SIG-M5 treated with dmso at 0.1 percent for 504 hours (cell line): ENCODE measurements around the gene RBMS1.
"Not testable (repeated sequence)": the region's sequence is repeated elsewhere in the genome, so short reads cannot be mapped to it uniquely, and the experiment has no call there.

Experiments used
- DNase-seq: peaks from one replicate; lab custom pipeline; 2025; ENCODE audit not compliant: unreplicated experiment; lab: John Stamatoyannopoulos, UW

The RBMS1 gene

DNA sequence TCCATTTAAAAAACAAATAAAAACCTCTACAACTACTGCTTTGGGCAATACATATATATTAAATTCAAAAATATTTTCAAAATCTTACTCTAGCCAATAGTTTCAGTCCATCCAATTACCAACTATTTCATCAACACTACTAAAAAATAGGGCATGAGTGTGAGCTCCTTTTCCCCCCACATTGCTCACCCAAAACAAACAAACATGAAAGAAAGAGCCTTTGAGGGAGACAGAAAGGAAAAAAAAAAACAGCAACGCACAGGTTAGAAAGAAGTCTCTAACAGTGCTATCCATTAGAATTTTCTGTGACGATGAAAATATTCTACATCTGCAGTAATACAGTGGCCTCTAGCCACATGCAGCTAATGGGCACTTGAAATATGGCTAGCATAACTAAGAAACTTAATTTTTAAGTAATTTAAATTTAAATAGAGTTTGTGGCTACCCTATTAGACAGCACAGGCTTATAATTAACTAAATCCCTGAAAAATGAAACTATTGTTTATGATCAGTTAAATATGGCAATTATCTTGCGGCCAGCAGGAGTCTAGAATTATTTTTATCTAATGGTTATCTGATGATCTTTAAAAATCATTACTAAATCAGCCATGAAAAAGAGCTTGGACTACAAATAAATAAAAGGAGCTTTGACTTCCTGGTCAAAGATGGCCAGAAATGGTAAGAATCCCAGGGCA lies 59.2 kb downstream of the RBMS1 start:
- no peak for DNase-seq

DNA sequence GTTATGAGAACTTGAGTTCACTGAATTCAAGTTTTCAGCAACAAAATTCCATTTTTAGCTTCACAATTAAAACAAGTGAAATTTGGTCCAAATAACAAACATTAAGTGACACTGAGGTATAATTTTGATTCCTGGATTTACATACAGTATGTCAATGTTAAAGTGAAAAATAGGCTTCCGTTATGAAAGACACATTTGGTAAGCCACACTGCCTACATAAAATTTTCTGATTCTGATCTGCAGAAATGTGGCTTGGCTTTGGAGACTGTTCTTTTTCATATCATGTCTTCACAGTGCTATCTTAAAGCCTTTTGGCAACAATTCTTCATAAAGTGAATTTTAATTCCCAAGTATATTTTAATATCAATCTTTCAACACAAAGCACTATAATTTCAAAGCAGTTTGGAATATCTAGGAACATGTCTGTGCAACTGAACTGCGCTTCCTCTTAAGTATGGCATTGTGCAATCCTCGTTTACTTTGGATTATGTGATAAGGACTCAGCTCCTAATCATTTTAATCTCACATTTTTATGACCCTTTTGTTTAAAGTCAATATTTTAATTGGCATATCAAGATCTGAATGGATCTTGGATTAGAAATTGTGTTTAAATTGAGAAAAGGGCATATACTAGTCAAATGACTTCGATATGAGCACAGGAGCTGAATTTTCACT lies 60.0 kb downstream of the RBMS1 start:
- DNase-seq, result peak; percentile 8

GRCh38 chr2:160432633-160433032 lies 61.0 kb downstream of the RBMS1 start:
- no peak for DNase-seq

GRCh38 chr2:160431441-160431840 lies 62.2 kb downstream of the RBMS1 start:
- DNase-seq, result peak; percentile 64

DNA sequence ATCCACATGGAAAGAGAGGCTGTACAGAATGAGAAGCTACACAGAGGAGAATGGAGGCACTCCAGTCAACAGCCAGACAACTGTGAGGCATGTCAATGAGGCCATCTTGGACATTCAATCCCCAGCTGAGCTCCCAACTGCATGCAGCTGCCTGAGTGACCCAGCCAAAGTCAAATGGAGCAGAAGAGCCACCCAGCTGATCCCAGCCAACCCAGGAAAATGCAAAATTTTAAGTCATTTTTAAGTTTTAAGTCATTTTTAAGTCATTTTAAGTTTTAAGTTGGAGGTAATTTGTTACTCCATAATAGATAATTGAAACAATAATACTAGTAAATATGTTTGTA lies 63.6 kb downstream of the RBMS1 start:
- no peak for DNase-seq

- peak; percentile 68 for DNase-seq
Observed at GRCh38 chr2:160429248-160430000, 64.2 kb downstream of the RBMS1 start.

GRCh38 chr2:160428405-160428763 lies 65.2 kb downstream of the RBMS1 start:
- DNase-seq, result no peak

DNA sequence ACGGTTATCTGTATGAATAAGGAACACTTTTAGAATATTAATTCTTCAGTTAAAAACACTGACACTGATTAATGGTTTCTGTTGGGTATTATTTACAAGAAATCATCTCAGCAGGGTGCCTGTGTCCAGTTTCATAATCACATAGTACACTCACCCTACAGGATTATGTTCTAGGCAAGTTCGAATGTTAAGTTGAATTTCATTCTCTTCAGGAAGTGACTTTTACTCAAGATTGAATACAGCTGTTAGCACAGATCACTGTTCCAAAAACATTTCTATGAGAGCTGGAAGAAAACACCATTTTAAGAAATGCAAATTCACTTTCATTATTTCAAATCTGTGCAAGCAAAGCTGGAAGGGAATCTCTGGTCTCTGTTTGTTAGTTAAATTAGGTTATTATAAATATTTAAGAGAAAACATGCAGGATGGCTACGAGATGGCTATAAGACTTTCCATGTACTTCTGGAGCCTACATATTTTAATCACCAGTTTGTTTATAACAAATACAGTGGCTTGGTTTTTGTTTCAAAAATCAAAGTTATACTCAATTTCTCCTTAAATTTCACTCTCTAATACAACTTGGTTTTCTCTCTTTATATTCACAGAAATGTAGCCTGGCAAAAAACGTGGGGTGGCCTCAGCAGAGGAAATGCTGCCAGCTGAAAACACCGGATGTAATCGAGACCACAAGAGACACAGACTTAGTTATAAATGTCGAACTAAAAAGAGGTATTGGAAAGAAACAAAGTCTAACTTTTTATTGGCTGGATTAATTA lies 65.8 kb downstream of the RBMS1 start:
- peak; percentile 49 for DNase-seq

DNA sequence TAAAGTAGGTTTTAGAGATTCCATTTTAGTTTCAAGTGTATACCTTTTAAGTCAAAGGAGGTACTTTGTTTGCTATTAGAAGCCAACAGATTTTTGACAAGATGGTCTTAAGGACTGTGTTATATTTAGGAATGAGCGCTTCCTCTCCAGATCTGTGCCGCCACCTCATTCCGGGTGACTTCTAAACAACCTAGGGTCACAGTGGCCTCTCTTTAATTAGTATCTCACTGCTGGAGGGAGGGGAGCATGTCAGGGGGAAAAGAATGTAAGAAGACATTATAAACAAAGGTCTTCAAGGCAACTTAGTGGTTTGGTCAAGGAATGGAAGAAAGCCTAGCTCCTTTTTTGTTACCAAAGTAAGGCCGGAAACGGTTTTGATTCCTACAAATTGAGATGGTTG lies 67.0 kb downstream of the RBMS1 start:
- DNase-seq, result no peak

- DNase-seq, result no peak
Observed at GRCh38 chr2:160425434-160426151, 68.0 kb downstream of the RBMS1 start.

DNA sequence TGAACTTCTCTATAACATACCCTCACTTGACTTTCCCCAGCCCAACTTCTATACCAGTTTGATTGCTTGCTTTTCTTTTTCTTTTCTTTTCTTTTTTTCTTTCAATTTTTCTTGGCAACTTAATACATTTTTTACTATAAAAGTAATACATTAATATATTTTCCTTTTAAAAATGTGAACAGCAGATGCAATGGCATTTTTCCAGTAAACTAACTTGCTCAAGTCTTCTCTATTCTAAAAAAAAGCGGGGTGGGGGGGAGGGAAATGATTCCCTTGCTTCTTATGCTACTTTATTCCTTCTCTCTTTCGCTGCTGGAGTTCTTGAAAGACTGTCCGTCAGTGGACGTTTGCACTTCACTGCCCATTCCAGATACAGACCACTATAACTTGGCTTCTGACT lies 70.5 kb downstream of the RBMS1 start:
- no peak for DNase-seq

DNA sequence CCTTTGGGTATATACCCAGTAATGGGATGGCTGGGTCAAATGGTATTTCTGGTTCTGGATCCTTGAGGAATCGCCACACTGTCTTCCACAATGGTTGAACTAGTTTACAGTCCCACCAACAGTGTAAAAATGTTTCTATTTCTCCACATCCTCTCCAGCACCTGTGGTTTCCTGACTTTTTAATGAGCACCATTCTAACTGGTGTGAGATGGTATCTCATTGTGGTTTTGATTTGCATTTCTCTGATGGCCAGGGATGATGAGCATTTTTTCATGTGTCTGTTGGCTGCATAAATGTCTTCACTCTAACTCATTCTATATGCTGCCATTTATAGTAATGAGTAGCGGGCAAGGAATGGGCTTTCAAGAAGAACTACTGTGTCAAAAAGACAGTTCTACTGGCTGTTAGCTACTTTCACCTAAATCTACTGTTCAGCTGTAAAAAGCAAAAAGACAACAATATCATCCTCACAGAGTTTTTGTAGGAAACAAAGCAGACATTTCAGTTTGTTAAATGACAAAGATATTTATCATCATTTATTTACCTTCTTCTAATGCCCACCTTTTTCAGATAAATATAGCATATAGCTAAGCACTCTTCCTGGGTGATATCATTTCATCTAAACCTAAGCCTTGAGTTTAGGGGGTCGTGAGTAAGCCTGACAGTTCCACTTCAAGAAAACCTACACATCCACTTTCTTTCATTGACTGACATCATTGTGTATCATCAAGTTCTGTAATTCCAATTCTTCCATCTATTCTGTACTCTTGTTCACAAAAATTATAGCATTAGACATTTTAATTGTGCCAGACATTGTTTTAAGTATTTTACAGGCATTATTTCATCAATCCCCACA lies 71.7 kb downstream of the RBMS1 start:
- DNase-seq, result not testable (repeated sequence)

- DNase-seq, result no peak
Observed at GRCh38 chr2:160420711-160421110, 72.9 kb downstream of the RBMS1 start.

DNA sequence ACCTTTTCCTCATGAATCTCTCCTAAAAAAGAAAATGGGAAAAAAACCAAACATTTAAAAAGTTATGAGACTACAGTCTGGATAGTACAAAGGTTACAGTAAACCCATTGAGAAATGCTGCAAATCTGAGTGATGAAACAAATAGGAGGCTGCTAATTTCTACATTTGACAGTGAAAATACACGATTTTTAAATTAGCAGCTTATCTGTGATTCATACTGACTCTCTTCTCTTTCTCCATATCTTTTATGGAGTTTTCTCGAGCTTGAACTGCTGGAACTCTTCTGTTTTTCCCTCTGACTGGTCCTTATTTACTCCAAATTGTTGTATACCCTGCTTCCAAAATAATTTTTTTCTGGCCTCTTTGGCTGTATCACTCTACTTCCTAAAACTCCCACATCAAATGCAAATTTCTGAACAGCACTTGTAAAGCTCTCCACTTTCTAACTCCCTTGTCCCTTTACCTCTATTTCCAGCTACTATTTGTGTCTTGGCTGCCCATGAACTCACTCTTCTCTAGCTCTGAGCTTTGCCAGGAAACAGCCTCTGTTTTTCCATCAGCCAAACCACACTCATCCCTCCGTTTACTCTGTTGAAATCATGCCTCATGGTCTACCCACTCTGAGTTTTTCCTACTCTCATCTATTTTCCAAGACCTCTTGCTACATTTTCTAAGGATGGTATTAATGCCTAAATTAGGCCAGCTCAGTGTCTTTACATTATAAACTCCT lies 73.7 kb downstream of the RBMS1 start:
- DNase-seq, result no peak

DNA sequence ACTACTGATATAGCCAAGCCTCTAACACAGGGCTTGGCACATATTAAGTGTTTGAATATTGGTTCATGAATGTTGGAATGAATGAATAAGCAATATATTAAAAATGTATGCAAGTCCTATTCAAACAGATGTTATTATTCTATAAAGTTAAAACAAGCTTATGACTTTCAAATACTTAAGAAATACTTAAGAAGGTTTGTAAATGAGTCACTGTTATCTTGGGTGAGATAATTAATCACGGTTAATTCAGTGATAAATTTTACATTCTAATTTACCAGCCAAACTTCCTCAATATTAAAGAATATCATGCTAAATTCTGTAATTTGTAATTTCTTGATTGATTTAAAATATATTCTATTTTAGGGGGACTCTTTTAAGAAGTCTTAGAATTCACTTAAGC lies 74.8 kb downstream of the RBMS1 start:
- DNase-seq, result no peak

- no peak for DNase-seq
Observed at GRCh38 chr2:160418398-160418765, 75.2 kb downstream of the RBMS1 start.

DNA sequence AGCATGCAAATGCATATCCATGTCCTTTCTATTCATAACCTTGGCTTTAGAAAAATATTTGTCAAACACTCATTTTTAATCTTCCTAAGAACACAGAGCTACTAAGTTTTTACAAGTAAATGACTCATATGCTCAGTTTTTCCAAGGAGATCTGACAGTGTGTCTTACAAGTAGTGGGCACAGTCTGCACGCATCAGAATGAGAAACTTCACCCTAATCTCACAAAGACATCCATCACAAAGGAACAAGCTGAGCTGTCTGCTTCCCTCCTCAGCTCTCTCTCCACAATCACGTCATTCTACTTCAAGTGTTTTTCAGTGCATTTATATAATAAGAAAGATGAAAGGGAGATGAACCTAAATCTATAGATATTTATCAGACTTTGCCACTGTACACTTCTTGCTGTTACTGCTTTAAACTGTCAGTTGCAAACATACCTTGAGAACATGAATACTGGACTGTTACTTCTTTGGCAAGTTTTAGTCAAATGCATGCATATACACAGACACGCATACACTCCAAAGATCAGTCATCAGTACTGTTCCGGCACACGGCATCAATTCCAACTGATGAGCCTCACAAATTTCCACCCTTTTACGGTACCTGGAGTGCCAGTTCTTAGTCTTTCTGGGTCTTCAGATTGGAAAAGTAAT lies 75.7 kb downstream of the RBMS1 start:
- no peak for DNase-seq

GRCh38 chr2:160415991-160416390 lies 77.6 kb downstream of the RBMS1 start:
- DNase-seq, result no peak

DNA sequence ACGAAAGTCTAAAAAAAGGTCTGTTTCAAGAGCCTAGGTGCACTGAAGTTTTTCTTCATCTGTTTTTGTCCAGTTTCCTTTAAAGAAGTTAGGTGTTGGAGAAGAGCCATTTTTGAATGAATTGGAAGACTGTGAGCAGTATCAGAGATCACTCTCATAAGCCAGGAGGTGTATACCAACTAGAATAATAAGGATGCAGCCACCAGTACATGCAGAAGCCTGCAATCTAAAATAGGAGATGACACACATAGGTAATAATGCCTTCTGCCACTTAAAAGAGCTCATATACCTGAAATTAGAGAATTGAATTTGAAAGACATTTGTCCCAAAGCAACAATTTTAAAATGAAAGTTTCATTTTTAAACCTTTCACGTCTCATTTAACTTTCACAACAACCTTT lies 81.7 kb downstream of the RBMS1 start:
- DNase-seq, result no peak
